Tibial nerve (tissue), 4 donors: ENCODE data around the gene KHNYN. TPM values are rescaled to one million over a fixed set of nuclear protein-coding genes. Genes with fewer than 3 reads are reported as not detected.
"Not testable (repeated sequence)": the region's sequence is repeated elsewhere in the genome, so short reads cannot be mapped to it uniquely, and the experiment has no call there.

Source experiments
- DNase-seq, 2 donors: peaks; one replicate each; pipeline ENCODE4 v3.0.0-alpha.2; 2019; ENCODE audit warnings: low spot score in 2 of 2
- H3K27ac ChIP-seq, 4 donors: fragments of 200-600 bp; sonication (generic) in 3 of 4; one replicate each; pipeline ENCODE4 v1.5.1; 2017 to 2019; ENCODE audit warnings: mild to moderate bottlenecking in 1 of 4
- H3K27me3 ChIP-seq, 2 donors: fragments of 200-600 bp; sonication (generic) in 1 of 2; one replicate each; pipeline versions ENCODE4 v1.5.1 to v1.6.0; 2017 to 2019
- H3K36me3 ChIP-seq, 3 donors: fragments of 200-600 bp; sonication (generic); one replicate each; pipeline ENCODE4 v1.5.1; 2018 to 2019
- H3K4me1 ChIP-seq, 4 donors: fragments of 200-600 bp; sonication (generic) in 3 of 4; one replicate each; pipeline ENCODE4 v1.5.1; 2017 to 2019
- H3K4me3 ChIP-seq, 4 donors: fragments of 200-600 bp; sonication (generic) in 3 of 4; one replicate each; pipeline ENCODE4 v1.5.1; 2017 to 2019; ENCODE audit warnings: mild to moderate bottlenecking in 1 of 4, moderate library complexity in 1 of 4
- H3K9me3 ChIP-seq, 4 donors: fragments of 200-600 bp; sonication (generic) in 3 of 4; one replicate each; pipeline ENCODE4 v1.5.1; 2017 to 2019
- CTCF ChIP-seq, 5 experiments: fragments of 200-600 bp in 3 of 5; fragments of 450-650 bp in 2 of 5; sonication (generic) in 3 of 5; IDR thresholded peaks; one replicate each; pipeline ENCODE4 v1.5.1; 2016 to 2019; ENCODE audit warnings: antibody characterized with exemption in 5 of 5, mild to moderate bottlenecking in 3 of 5, moderate library complexity in 2 of 5
- EP300 ChIP-seq, 2 donors: sonication (generic); formaldehyde crosslinking; IDR thresholded peaks; one replicate each; pipeline ENCODE4 v1.6.1; 2017; ENCODE audit warnings: antibody characterized with exemption in 2 of 2, mild to moderate bottlenecking in 1 of 2
- POLR2A ChIP-seq, 2 donors: fragments of 450-650 bp; IDR thresholded peaks; one replicate each; pipeline ENCODE4 v1.6.1; 2017; ENCODE audit warnings: antibody characterized with exemption in 2 of 2, mild to moderate bottlenecking in 2 of 2, moderate library complexity in 2 of 2
- WGBS, 2 donors: methylation state at CpG; one replicate each; pipeline ENCODE4 v1.1.5; 2018; 5-methylcytosine and 5-hydroxymethylcytosine counted together
- total RNA-seq, 4 donors: library from RNA; depleted of rRNA; stranded (reverse); fragments of >200 nt; gene quantifications; one replicate each; pipeline ENCODE4 v1.1.0, GENCODE V29; 2016

Gene KHNYN
- total RNA-seq, 4 donors from 2014 or later, result 66.8 to 106 (median 84.5) TPM

DNA sequence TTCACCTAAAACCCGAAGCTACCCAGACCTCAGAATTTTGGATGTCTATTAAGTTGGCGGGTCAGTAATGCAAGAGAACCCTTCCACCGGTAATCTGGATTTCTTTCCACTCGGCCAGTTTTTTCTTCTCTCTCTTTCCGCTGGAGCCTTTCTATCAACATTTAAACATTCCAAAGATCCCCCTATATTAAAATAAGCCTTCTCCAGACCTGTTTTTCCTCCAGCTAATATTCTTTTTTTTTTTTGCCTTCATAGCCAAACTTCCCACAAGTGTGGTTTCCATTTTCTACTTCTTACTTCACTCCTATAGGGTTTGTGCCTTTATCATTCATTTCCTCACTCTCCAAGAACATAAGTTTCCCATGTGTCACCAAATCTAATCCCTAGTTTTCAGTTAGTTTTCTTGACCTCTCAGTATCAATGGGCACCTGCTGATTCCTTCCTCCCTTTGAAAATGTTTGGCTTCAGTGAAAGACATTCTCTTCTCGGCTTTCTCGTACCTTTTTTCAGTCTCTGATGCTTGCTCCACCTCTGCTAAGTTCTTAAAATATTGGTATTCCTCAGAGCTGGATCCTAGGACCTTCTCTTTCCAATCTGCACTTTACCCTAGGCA is 13.4 kb downstream of the KHNYN start:
- no peak for DNase-seq
- no peak for TF ChIP-seq CTCF (IDR thresholded peaks at IDR 0.05)
- no peak for TF ChIP-seq EP300 (IDR thresholded peaks at IDR 0.05)
- no peak for TF ChIP-seq POLR2A (IDR thresholded peaks at IDR 0.05)
- peak overlapping the region; percentile 58 to 90 (median 69) for H3K4me3 ChIP-seq
- no peaks in the 10 kb centered on the region for H3K9me3 ChIP-seq
- 6 to 7% methylated on average over 6 of the region's 7 CpGs for WGBS, 2 donors
- H3K27ac ChIP-seq, result peak overlapping the region; percentile 98 to 100 (median 98)
- H3K36me3 ChIP-seq, result peaks cover 0 to 31% (median 9%) of the 10 kb centered on the region in 3 donors
- H3K27me3 ChIP-seq, result no peaks in the 10 kb centered on the region
- H3K4me1 ChIP-seq, result peaks cover 0 to 42% (median 19%) of the 10 kb centered on the region in 4 donors

- WGBS, 2 donors, result 82 to 96% methylated on average over 2 of the region's 2 CpGs
- not testable (repeated sequence) for DNase-seq, H3K4me3 ChIP-seq
Observed at GRCh38 chr14:24450828-24451227, 21.1 kb downstream of the KHNYN start.

DNA sequence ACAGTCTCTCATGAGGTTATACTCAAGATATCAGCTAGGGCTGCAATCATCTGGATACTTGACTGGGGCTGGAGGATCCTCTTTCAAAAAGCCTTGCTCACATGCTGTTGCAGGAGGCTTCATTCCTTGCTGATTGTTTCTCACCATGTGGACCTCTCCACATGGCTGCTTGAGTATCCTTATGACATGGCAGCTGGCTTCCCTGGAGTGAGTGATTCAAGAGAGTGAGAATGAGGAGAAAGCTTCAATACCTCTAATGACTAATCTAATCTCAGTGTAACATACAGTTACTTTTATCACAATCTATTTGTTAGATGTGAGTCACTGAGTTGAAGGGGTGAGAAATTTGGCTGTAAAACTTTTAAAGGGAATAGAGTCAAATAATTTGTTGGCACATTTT is 27.2 kb downstream of the KHNYN start:
- Histone ChIP-seq H3K27me3 (no peaks in the 10 kb centered on the region), H3K36me3 (peaks cover 0 to 44% (median 0%) of the 10 kb centered on the region in 3 donors), H3K9me3 (peaks cover 0 to 11% (median 0%) of the 10 kb centered on the region in 4 donors), H3K4me1 (no peaks in the 10 kb centered on the region), H3K4me3 (no peak overlapping the region), H3K27ac (no peak overlapping the region)
- TF ChIP-seq CTCF (IDR thresholded peaks at IDR 0.05) (no peak), EP300 (IDR thresholded peaks at IDR 0.05) (no peak)
- no peak for DNase-seq

More at GRCh38 chr14:24450828-24451227, 21.1 kb downstream of the KHNYN start:
- H3K9me3 ChIP-seq, H3K36me3 ChIP-seq, H3K27me3 ChIP-seq, H3K27ac ChIP-seq, H3K4me1 ChIP-seq: not testable (repeated sequence)

- TF ChIP-seq CTCF (IDR thresholded peaks at IDR 0.05) (no peak), POLR2A (IDR thresholded peaks at IDR 0.05) (no peak), EP300 (IDR thresholded peaks at IDR 0.05) (no peak)
- H3K27ac ChIP-seq, result no peak overlapping the region
- no peaks in the 10 kb centered on the region for H3K27me3 ChIP-seq
- peaks cover 0 to 42% (median 0%) of the 10 kb centered on the region in 3 donors for H3K36me3 ChIP-seq
- 71 to 83% methylated on average over 1 of the region's 1 CpG for WGBS, 2 donors
- H3K9me3 ChIP-seq, result peaks cover 0 to 7% (median 0%) of the 10 kb centered on the region in 4 donors
- H3K4me3 ChIP-seq, result no peak overlapping the region
- H3K4me1 ChIP-seq, result no peaks in the 10 kb centered on the region
- no peak for DNase-seq
Observed at GRCh38 chr14:24458736-24459135, 29.0 kb downstream of the KHNYN start.

DNA sequence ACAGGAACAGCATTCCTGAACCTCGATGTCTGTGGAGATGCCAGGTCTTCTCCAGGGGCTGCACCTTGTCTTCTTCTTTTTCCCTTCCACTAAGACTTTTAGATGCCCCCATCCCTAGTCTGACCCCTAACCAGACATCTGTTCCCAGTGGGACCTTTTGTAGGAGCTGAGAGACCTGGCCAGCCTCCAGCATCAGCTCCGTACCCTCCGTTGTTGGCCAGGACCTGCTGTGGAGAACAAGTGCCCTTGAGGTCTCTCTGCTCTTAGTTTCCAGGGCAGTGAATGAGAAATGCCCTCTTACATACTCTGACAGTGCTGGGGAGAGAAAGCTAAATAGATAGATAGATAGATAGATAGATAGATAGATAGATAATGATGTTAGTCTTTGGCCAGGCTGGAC is 29.6 kb downstream of the KHNYN start:
- WGBS, 2 donors, result 61 to 75% methylated on average over 3 of the region's 3 CpGs
- no peak for DNase-seq
- TF ChIP-seq POLR2A (IDR thresholded peaks at IDR 0.05) (no peak), CTCF (IDR thresholded peaks at IDR 0.05) (no peak), EP300 (IDR thresholded peaks at IDR 0.05) (no peak)

More for the DNA sequence above, 29.6 kb downstream of the KHNYN start:
- no peak overlapping the region for H3K4me3 ChIP-seq
- H3K27me3 ChIP-seq, result no peaks in the 10 kb centered on the region
- peaks cover 0 to 43% (median 0%) of the 10 kb centered on the region in 3 donors for H3K36me3 ChIP-seq
- peaks cover 0 to 5% (median 0%) of the 10 kb centered on the region in 4 donors for H3K9me3 ChIP-seq
- no peaks in the 10 kb centered on the region for H3K4me1 ChIP-seq
- H3K27ac ChIP-seq, result no peak overlapping the region
